Loucy (cell line): ENCODE measurements around the gene GTSE1.

Experiments
- H2AFZ ChIP-seq: fragments of 200-600 bp; sonication (generic); 2 replicates; pipeline ENCODE4 v1.6.0; 2016; ENCODE audit warnings: antibody characterized with exemption, mild to moderate bottlenecking, low read length, moderate library complexity
- H3F3A ChIP-seq: fragments of 200-600 bp; 2 replicates; pipeline ENCODE4 v1.6.0; 2016; ENCODE audit warnings: antibody characterized with exemption, low read depth, mild to moderate bottlenecking
- H3K27me3 ChIP-seq: fragments of 200-600 bp; sonication (generic); 2 replicates; pipeline ENCODE4 v1.6.1; 2014; ENCODE audit warnings: low read length, mild to moderate bottlenecking; ENCODE audit not compliant: insufficient read depth, poor library complexity, severe bottlenecking
- H3K36me3 ChIP-seq: fragments of 200-600 bp; sonication (generic); 2 replicates; pipeline ENCODE4 v1.6.1; 2016; ENCODE audit warnings: low read length; ENCODE audit not compliant: insufficient read depth
- H3K4me1 ChIP-seq: fragments of 200-600 bp; sonication (generic); 2 replicates; pipeline ENCODE4 v1.5.1; 2014; ENCODE audit warnings: low read length, mild to moderate bottlenecking; ENCODE audit not compliant: insufficient read depth, poor library complexity, severe bottlenecking
- H3K4me2 ChIP-seq: fragments of 200-600 bp; sonication (generic); 2 replicates; pipeline ENCODE4 v1.6.0; 2014; ENCODE audit warnings: antibody characterized with exemption, low read length, low read depth, mild to moderate bottlenecking; ENCODE audit not compliant: poor library complexity, severe bottlenecking
- H3K4me3 ChIP-seq: fragments of 200-600 bp; sonication (generic); 2 replicates; pipeline ENCODE4 v1.5.1; 2014; ENCODE audit warnings: low read length, mild to moderate bottlenecking, mixed read lengths; ENCODE audit not compliant: poor library complexity, severe bottlenecking
- H3K79me2 ChIP-seq: fragments of 200-600 bp; sonication (generic); 2 replicates; pipeline ENCODE4 v1.6.1; 2014; ENCODE audit warnings: low read length; ENCODE audit not compliant: insufficient read depth
- H3K9ac ChIP-seq: fragments of 200-600 bp; sonication (generic); 2 replicates; pipeline ENCODE4 v1.6.0; 2014; ENCODE audit warnings: mild to moderate bottlenecking, low read depth, low read length, moderate library complexity; ENCODE audit not compliant: poor library complexity, severe bottlenecking
- H3K9me2 ChIP-seq: fragments of 200-600 bp; sonication (generic); replicated peaks from 2 replicates; pipeline ENCODE4 v1.6.1; 2016; ENCODE audit warnings: low read depth, low read length, mixed read lengths
- H3K9me3 ChIP-seq: fragments of 200-600 bp; sonication (generic); 2 replicates; pipeline ENCODE4 v1.6.1; 2014; ENCODE audit warnings: mild to moderate bottlenecking, antibody characterized with exemption, low read length, low read depth; ENCODE audit not compliant: insufficient read depth
- H4K20me1 ChIP-seq: fragments of 200-600 bp; sonication (generic); 2 replicates; pipeline ENCODE4 v1.6.0; 2014; ENCODE audit warnings: antibody characterized with exemption, low read length, mild to moderate bottlenecking; ENCODE audit not compliant: insufficient read depth, poor library complexity, severe bottlenecking
- CTCF ChIP-seq: fragments of 200-600 bp; sonication (generic); conservative IDR thresholded peaks from 2 replicates; pipeline ENCODE4 v1.5.1; 2014; ENCODE audit warnings: mild to moderate bottlenecking, antibody characterized with exemption, low read length
- EZH2phosphoT487 ChIP-seq: fragments of 200-600 bp; IDR thresholded peaks from 2 replicates; pipeline ENCODE4 v1.6.1; 2018; ENCODE audit warnings: antibody characterized with exemption, mild to moderate bottlenecking, moderate library complexity, borderline replicate concordance

GTSE1 gene

GRCh38 chr22:46374663-46375474, 78.2 kb downstream of the GTSE1 start:
- Histone ChIP-seq H3K9ac (no peak overlapping the region), H3K36me3 (no peaks in the 10 kb centered on the region), H3K4me1 (peaks cover 13% of the 10 kb centered on the region), H3F3A (no peaks in the 10 kb centered on the region), H2AFZ (no peak overlapping the region; the same call in 1 of the 2 replicates), H3K9me2 (no peaks in the 10 kb centered on the region), H3K9me3 (peaks cover 2% of the 10 kb centered on the region; the same call in 1 of the 2 replicates), H3K79me2 (no peaks in the 10 kb centered on the region), H3K4me3 (no peak overlapping the region), H3K27me3 (no peaks in the 10 kb centered on the region), H3K4me2 (peak overlapping the region; percentile 66), H4K20me1 (no peaks in the 10 kb centered on the region)
- TF ChIP-seq EZH2phosphoT487 = no peak
- TF ChIP-seq CTCF = no peak

GRCh38 chr22:46376111-46376510, 79.4 kb downstream of the GTSE1 start:
- peaks cover 13% of the 10 kb centered on the region for H3K4me1 ChIP-seq
- no peaks in the 10 kb centered on the region for H3F3A ChIP-seq
- H4K20me1 ChIP-seq = no peaks in the 10 kb centered on the region
- TF ChIP-seq CTCF (no peak), EZH2phosphoT487 (no peak)
- H3K9ac ChIP-seq = no peak overlapping the region
- no peak overlapping the region for H3K4me2 ChIP-seq
- no peak overlapping the region for H2AFZ ChIP-seq
- no peak overlapping the region for H3K4me3 ChIP-seq
- H3K36me3 ChIP-seq = no peaks in the 10 kb centered on the region
- peaks cover 2% of the 10 kb centered on the region; the same call in 1 of the 2 replicates for H3K9me3 ChIP-seq
- no peaks in the 10 kb centered on the region for H3K9me2 ChIP-seq
- no peaks in the 10 kb centered on the region for H3K79me2 ChIP-seq
- H3K27me3 ChIP-seq = no peaks in the 10 kb centered on the region

- H3F3A ChIP-seq = no peaks in the 10 kb centered on the region
- H3K4me3 ChIP-seq = no peak overlapping the region
- H2AFZ ChIP-seq = no peak overlapping the region
- H3K9ac ChIP-seq = no peak overlapping the region
- peaks cover 2% of the 10 kb centered on the region; the same call in 1 of the 2 replicates for H3K9me3 ChIP-seq
- no peaks in the 10 kb centered on the region for H3K36me3 ChIP-seq
- TF ChIP-seq CTCF = no peak
- TF ChIP-seq EZH2phosphoT487 = no peak
- no peak overlapping the region for H3K4me2 ChIP-seq
- H4K20me1 ChIP-seq = no peaks in the 10 kb centered on the region
- no peaks in the 10 kb centered on the region for H3K9me2 ChIP-seq
- H3K27me3 ChIP-seq = no peaks in the 10 kb centered on the region
- H3K4me1 ChIP-seq = peaks cover 13% of the 10 kb centered on the region
- H3K79me2 ChIP-seq = no peaks in the 10 kb centered on the region
Observed at GRCh38 chr22:46376908-46377524, 80.3 kb downstream of the GTSE1 start.
